ENCODE results near the gene PRDM5.

PRDM5 gene

DNA sequence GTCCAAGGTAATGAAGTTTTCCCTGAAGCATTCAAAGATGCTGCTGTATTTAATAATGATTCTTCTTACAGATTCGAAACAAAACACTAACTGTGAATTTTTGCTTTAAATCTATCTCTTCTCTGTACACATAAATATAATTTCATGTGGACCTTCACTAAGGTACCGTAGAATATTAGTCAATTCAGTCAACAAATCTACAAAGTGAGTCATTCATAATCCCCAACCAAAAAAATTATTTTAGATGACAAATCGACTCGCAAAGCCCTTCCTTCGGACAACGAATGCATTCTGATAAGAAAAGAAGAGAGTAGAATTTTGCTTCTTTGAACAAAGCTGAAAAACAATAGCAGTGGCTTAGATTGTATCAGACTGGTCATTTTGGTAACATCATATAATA is 95.7 kb downstream of the PRDM5 start:
- in situ Hi-C loops (cut with HindIII; ENCODE audit: low sequenced_read_pairs), result no loop called here
- TF ChIP-seq CTCF (IDR thresholded peaks at IDR 0.05; ENCODE audit: low read depth, low read length, missing control alignments), result no peak
- no peak overlapping the region for H3K4me3 ChIP-seq (ENCODE audit: low read depth, low read length)
- DNase-seq (ENCODE audit: low read depth), result no peak

GRCh38 chr4:120826449-120826848 is 96.1 kb downstream of the PRDM5 start:
- in situ Hi-C loops (cut with HindIII; ENCODE audit: low sequenced_read_pairs), result no loop called here
- no peak for DNase-seq (ENCODE audit: low read depth)
- TF ChIP-seq CTCF (IDR thresholded peaks at IDR 0.05; ENCODE audit: low read depth, low read length, missing control alignments), result no peak
- H3K4me3 ChIP-seq (ENCODE audit: low read depth, low read length), result no peak overlapping the region

DNA sequence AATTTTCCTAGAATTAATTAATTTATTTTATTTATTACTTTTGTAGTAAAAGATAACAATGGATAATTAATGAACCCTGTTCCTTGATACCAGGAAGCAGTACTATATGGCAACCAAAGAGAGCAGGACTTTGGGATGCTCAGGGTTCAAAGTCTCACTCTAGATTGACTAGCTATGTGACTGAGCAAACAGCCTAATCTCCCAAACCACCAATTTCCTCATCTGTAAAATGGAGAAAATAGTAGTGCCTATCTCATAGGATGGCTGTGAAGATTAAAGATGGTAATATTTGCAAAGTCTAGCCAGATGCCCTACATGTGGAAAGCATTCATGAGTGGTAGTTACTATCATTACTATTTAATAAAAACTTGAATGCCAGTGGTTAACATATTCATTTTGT is 97.6 kb downstream of the PRDM5 start:
- TF ChIP-seq CTCF (IDR thresholded peaks at IDR 0.05; ENCODE audit: low read depth, low read length, missing control alignments), result no peak
- H3K4me3 ChIP-seq (ENCODE audit: low read depth, low read length), result no peak overlapping the region
- DNase-seq (ENCODE audit: low read depth), result no peak
- in situ Hi-C loops (cut with HindIII; ENCODE audit: low sequenced_read_pairs), result no loop called here

GRCh38 chr4:120821977-120822376 is 100.5 kb downstream of the PRDM5 start:
- DNase-seq (ENCODE audit: low read depth), result peak; percentile 6
- TF ChIP-seq CTCF (IDR thresholded peaks at IDR 0.05; ENCODE audit: low read depth, low read length, missing control alignments), result no peak
- H3K4me3 ChIP-seq (ENCODE audit: low read depth, low read length), result no peak overlapping the region
- in situ Hi-C loops (cut with HindIII; ENCODE audit: low sequenced_read_pairs), result no loop called here

DNA sequence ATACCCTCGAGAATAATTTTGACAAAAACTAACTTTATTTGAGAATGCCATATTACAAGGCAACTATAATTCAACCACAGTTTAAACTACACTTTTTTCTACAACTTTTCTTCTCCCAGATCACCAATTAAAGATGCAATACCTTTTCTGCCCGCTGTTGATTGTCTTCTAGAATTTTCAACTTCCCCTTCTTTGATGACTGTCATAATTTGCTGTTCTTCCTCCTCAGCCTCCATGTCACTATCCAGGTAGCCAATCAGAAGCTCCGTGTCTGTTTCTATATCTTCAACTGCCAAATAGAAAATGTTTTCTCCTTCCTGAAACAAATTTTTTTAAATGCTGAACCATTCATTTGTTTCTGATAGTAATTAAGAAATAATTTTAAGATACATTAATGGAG is 101.5 kb downstream of the PRDM5 start:
- in situ Hi-C loops (cut with HindIII; ENCODE audit: low sequenced_read_pairs), result no loop called here
- no peak for TF ChIP-seq CTCF (IDR thresholded peaks at IDR 0.05; ENCODE audit: low read depth, low read length, missing control alignments)
- H3K4me3 ChIP-seq (ENCODE audit: low read depth, low read length), result no peak overlapping the region
- DNase-seq (ENCODE audit: low read depth), result no peak

GRCh38 chr4:120819805-120820437 is 102.6 kb downstream of the PRDM5 start:
- no peak for DNase-seq (ENCODE audit: low read depth)
- TF ChIP-seq CTCF (IDR thresholded peaks at IDR 0.05; ENCODE audit: low read depth, low read length, missing control alignments), result no peak
- no peak overlapping the region for H3K4me3 ChIP-seq (ENCODE audit: low read depth, low read length)
- in situ Hi-C loops (cut with HindIII; ENCODE audit: low sequenced_read_pairs), result no loop called here

Measured in astrocyte of the cerebellum (primary cell).